ENCODE data around the gene GRID1.

GRID1 gene

DNA sequence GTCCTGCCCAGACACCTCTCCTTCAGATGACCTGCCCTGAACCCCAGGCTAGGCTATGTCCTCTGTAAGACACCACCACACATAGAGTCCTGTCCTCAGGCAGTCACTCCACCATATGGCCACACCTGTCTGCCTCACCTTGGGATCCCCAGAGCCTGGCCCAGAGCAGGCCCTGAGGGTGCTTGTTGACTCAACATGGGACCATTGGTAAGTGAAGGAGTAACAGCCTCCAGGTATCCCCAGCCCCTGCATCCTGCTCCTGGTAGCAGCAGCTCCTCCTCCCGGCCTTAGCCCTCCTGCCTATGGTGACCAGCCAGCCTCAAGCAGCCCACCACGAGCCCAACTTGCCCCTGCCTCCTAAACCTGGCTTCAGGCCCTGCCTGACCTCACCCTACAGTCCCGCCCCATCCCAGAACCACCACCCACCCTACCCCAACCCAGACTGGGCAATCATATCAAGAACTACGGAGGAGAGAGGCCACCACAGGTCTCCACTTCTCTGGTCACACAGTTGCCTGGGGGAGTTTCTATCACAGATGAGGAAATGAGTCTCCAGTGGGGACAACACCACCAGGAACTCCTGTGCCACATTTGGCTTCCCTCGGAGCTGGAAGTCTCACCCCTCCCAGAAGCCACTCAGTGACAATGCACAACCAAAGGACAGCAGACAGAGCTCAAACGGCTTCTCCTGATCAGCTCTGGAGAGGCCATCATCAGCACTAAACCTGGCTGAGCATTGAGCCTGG, 136.6 kb downstream of the GRID1 start:
- H3K9me3 ChIP-seq: no peaks in the 10 kb centered on the region
- no peaks in the 10 kb centered on the region for H3K36me3 ChIP-seq
- no peak overlapping the region for H3K27ac ChIP-seq
- no peaks in the 10 kb centered on the region for H3K27me3 ChIP-seq
- TF ChIP-seq, protein P1, sequence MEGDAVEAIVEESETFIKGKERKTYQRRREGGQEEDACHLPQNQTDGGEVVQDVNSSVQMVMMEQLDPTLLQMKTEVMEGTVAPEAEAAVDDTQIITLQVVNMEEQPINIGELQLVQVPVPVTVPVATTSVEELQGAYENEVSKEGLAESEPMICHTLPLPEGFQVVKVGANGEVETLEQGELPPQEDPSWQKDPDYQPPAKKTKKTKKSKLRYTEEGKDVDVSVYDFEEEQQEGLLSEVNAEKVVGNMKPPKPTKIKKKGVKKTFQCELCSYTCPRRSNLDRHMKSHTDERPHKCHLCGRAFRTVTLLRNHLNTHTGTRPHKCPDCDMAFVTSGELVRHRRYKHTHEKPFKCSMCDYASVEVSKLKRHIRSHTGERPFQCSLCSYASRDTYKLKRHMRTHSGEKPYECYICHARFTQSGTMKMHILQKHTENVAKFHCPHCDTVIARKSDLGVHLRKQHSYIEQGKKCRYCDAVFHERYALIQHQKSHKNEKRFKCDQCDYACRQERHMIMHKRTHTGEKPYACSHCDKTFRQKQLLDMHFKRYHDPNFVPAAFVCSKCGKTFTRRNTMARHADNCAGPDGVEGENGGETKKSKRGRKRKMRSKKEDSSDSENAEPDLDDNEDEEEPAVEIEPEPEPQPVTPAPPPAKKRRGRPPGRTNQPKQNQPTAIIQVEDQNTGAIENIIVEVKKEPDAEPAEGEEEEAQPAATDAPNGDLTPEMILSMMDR (IDR thresholded peaks at IDR 0.05): no peak
- no peak overlapping the region for H3K4me3 ChIP-seq (ENCODE audit: low read depth in 1 of 2, low read length in 1 of 2)
- H3K4me1 ChIP-seq (ENCODE audit: control insufficient read depth in 1 of 2, insufficient read depth in 1 of 2, low read depth in 1 of 2, low read length in 1 of 2): peaks cover 0 to 3% of the 10 kb centered on the region in 2 experiments

DNA sequence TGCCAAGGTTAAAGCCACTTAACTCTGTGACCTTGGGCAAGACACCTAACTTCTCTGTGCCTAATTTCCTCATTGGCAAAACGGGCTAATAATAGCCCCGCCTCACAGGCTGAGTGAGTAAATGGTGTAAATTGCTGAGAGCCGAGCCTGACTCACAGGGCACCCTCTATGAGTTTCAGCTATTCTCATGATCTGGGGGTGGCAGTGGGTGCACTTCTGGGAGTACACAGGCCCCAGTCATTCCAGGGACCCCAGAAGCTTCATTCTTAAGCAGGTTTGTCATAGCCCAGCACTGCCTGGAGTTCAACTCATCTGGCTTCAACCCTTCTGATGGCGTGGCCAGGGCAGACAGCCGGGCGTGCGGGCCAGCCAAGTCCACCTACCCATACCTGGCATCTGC, 137.2 kb downstream of the GRID1 start:
- H3K9me3 ChIP-seq: no peaks in the 10 kb centered on the region
- H3K27ac ChIP-seq: no peak overlapping the region
- TF ChIP-seq, protein P1 (IDR thresholded peaks at IDR 0.05): no peak
- H3K4me1 ChIP-seq (ENCODE audit: control insufficient read depth in 1 of 2, insufficient read depth in 1 of 2, low read depth in 1 of 2, low read length in 1 of 2): peaks cover 0 to 3% of the 10 kb centered on the region in 2 experiments
- H3K27me3 ChIP-seq: no peaks in the 10 kb centered on the region
- no peak overlapping the region for H3K4me3 ChIP-seq (ENCODE audit: low read depth in 1 of 2, low read length in 1 of 2)
- no peaks in the 10 kb centered on the region for H3K36me3 ChIP-seq

DNA sequence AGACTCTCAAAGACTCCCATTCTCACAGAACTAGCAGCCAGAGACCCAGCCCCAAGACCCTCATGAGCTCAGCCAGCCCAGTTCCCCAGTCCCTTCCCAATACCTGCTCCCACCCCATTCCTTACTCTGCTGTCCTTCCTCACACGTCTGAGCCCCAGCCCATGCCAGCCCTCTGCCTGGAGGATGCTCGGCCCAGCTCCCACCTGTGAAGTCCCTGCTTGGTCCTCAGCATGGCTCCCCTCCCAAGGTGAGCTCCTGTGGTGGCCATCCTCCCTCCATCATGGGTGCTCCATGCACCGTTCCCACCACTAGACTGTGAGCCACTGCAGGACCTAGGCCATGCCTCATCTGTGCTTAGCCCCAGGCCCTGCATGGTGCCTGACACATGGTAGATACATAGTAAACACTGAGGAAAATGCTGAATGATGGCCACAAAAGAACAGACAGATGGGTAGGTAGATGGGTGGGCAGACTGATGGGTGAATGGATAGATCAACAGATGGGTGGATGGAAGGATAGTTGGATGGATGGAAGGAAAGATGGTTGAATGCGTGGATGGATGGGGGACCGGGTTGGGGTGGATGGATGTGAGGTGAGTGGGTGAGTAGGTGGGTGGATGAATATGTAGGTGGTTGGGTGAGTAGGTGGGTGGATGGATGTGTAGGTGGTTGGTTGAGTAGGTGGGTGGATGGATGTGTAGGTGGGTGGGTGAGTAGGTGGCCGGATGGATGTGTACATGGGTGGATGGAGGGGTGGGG, 138.9 kb downstream of the GRID1 start:
- H3K4me3 ChIP-seq (ENCODE audit: low read depth in 1 of 2, low read length in 1 of 2): no peak overlapping the region
- no peaks in the 10 kb centered on the region for H3K9me3 ChIP-seq
- H3K4me1 ChIP-seq (ENCODE audit: control insufficient read depth in 1 of 2, insufficient read depth in 1 of 2, low read depth in 1 of 2, low read length in 1 of 2): no peaks in the 10 kb centered on the region
- TF ChIP-seq, protein P1 (IDR thresholded peaks at IDR 0.05): no peak
- no peaks in the 10 kb centered on the region for H3K36me3 ChIP-seq
- no peak overlapping the region for H3K27ac ChIP-seq
- no peaks in the 10 kb centered on the region for H3K27me3 ChIP-seq

DNA sequence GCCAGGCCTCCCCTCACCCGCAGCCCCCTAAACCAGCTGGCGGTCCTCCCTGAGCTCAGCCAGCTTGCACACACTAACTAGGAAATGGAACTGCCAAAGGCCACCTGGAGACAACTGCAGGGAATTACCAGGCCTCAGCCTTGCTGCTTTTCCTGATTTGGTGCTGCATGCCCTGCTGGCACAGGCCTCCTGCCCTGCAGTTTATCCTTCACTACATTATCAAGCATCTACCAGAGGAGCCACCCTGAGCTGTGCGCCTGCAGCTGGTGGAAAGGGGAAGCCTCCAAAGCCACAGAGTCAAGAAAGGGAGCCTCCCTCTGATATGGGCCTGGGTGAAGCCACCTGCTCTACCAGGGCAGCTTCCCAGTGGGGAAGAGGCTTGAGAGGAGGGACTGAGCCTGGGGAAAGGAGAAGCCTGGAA, 139.8 kb downstream of the GRID1 start:
- Histone ChIP-seq H3K4me1 (ENCODE audit: control insufficient read depth in 1 of 2, insufficient read depth in 1 of 2, low read depth in 1 of 2, low read length in 1 of 2) (no peaks in the 10 kb centered on the region), H3K9me3 (no peaks in the 10 kb centered on the region), H3K27ac (no peak overlapping the region)

DNA sequence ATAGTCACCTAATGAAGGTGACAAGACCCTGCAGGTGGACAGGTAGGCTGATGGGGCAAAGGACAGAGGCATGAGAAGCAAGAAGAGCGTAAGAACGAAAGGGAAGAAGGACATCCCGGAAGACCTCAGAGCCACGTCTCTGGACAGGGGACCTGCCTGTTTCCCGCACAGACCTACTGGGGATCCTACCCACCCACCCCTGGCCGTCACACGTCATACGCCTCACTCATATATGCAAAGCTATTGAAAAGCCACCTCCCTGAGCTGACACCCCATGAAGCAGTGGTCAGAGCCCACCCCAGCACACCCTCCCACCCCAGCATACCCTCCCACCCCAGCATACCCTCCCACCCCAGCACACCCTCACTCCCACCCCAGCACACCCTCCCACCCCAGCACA, 140.6 kb downstream of the GRID1 start:
- H3K9me3 ChIP-seq: no peaks in the 10 kb centered on the region
- TF ChIP-seq, protein P1 (IDR thresholded peaks at IDR 0.05): no peak
- H3K4me3 ChIP-seq (ENCODE audit: low read depth in 1 of 2, low read length in 1 of 2): no peak overlapping the region
- no peak overlapping the region for H3K27ac ChIP-seq
- no peaks in the 10 kb centered on the region for H3K4me1 ChIP-seq (ENCODE audit: control insufficient read depth in 1 of 2, insufficient read depth in 1 of 2, low read depth in 1 of 2, low read length in 1 of 2)
- no peaks in the 10 kb centered on the region for H3K36me3 ChIP-seq
- H3K27me3 ChIP-seq: no peaks in the 10 kb centered on the region

More for the DNA sequence above, 139.8 kb downstream of the GRID1 start:
- Histone ChIP-seq H3K36me3 (no peaks in the 10 kb centered on the region), H3K27me3 (no peaks in the 10 kb centered on the region), H3K4me3 (ENCODE audit: low read depth in 1 of 2, low read length in 1 of 2) (no peak overlapping the region)
- TF ChIP-seq, protein P1 (IDR thresholded peaks at IDR 0.05): no peak
